Activated T-cell treated with anti-CD3 and anti-CD28 coated beads, Interleukin-2, amount 50 U/mL, for 72 hours (primary cell): Measurements from ENCODE around the gene CAMK1D. TPM values are rescaled to one million over a fixed set of nuclear protein-coding genes. Genes with fewer than 3 reads are reported as not detected.
"Not testable (repeated sequence)": the region's sequence is repeated elsewhere in the genome, so short reads cannot be mapped to it uniquely, and the experiment has no call there.

ENCODE experiments used
- ATAC-seq, 2 donors: fragments of 150-1000 bp; cut with Tn5 transposase; replicated peaks in 1 of 2; 2 replicates each; pipeline ENCODE4 v1.10.0; 2021; ENCODE audit warnings: moderate library complexity in 2 of 2, mild to moderate bottlenecking in 1 of 2
- DNase-seq, 2 donors: peaks; one replicate each; pipeline ENCODE4 v3.0.0; 2021 to 2022; ENCODE audit warnings: mixed read lengths in 1 of 2
- H3K27ac Mint-ChIP-seq: one replicate; pipeline ENCODE4 v1.8.0; 2022; ENCODE audit warnings: mild to moderate bottlenecking, moderate library complexity, mixed read lengths
- H3K27me3 Mint-ChIP-seq: one replicate; pipeline ENCODE4 v1.8.0; 2022; ENCODE audit warnings: low read depth, mixed read lengths
- H3K36me3 Mint-ChIP-seq, 2 donors: one replicate each; pipeline ENCODE4 v1.8.0; 2022; ENCODE audit warnings: mixed read lengths in 2 of 2, mild to moderate bottlenecking in 1 of 2; ENCODE audit not compliant: insufficient read depth in 2 of 2
- H3K4me1 Mint-ChIP-seq: one replicate; pipeline ENCODE4 v1.8.0; 2022; ENCODE audit warnings: low read depth, mixed read lengths
- H3K4me3 Mint-ChIP-seq, 2 donors: one replicate each; pipeline ENCODE4 v1.8.0; 2022; ENCODE audit warnings: mild to moderate bottlenecking in 2 of 2, mixed read lengths in 2 of 2, moderate library complexity in 2 of 2
- H3K9me3 Mint-ChIP-seq, 2 donors: one replicate each; pipeline ENCODE4 v1.8.0; 2022; ENCODE audit warnings: mixed read lengths in 2 of 2
- total RNA-seq, 2 donors: library from RNA; stranded (reverse); gene quantifications; one replicate each; pipeline ENCODE4 v1.2.3, GENCODE V29; 2022

The CAMK1D gene
- 10 to 100 TPM; 19.9 to 25.3 TPM for total RNA-seq

- peaks cover 10 to 12% of the 10 kb centered on the region in 2 donors for H3K36me3 Mint-ChIP-seq
- peak within 1 kb of the TSS; percentile 95 to 97 for H3K4me3 Mint-ChIP-seq
- H3K27ac Mint-ChIP-seq = peak within 1 kb of the TSS; percentile 91
- ATAC-seq (peak; percentile 70 to 71), DNase-seq (peak; percentile 86 to 88)
- peaks cover 48% of the 10 kb centered on the region for H3K4me1 Mint-ChIP-seq
- H3K9me3 Mint-ChIP-seq = no peaks in the 10 kb centered on the region
- H3K27me3 Mint-ChIP-seq = peaks cover 28% of the 10 kb centered on the region
Measured at GRCh38 chr10:12348870-12349628, at the start of gene CAMK1D. Gene CAMK1D (plus strand): TSS chr10:12349547.

- H3K4me3 Mint-ChIP-seq, DNase-seq, H3K27me3 Mint-ChIP-seq, ATAC-seq, H3K4me1 Mint-ChIP-seq, H3K36me3 Mint-ChIP-seq, H3K27ac Mint-ChIP-seq, H3K9me3 Mint-ChIP-seq: not testable (repeated sequence)
Measured at GRCh38 chr10:12301036-12301435, 48.3 kb upstream of the CAMK1D start.

- DNase-seq (no peak), ATAC-seq (peak in 1 of 2 donors; percentile 18)
Measured at GRCh38 chr10:12308057-12308456, 41.3 kb upstream of the CAMK1D start.

GRCh38 chr10:12308736-12309375 is 40.5 kb upstream of the CAMK1D start:
- H3K27ac Mint-ChIP-seq = no peak overlapping the region
- DNase-seq (no peak), ATAC-seq (no peak)
- no peaks in the 10 kb centered on the region for H3K9me3 Mint-ChIP-seq
- H3K36me3 Mint-ChIP-seq = peaks cover 0 to 2% of the 10 kb centered on the region in 2 donors
- no peaks in the 10 kb centered on the region for H3K27me3 Mint-ChIP-seq
- H3K4me3 Mint-ChIP-seq = no peak overlapping the region
- peaks cover 22% of the 10 kb centered on the region for H3K4me1 Mint-ChIP-seq

More at GRCh38 chr10:12308057-12308456, 41.3 kb upstream of the CAMK1D start:
- Mint-ChIP-seq H3K27me3 (no peaks in the 10 kb centered on the region), H3K36me3 (peaks cover 0 to 2% of the 10 kb centered on the region in 2 donors), H3K4me3 (no peak overlapping the region), H3K27ac (no peak overlapping the region), H3K9me3 (no peaks in the 10 kb centered on the region), H3K4me1 (peaks cover 22% of the 10 kb centered on the region)

- DNase-seq, H3K9me3 Mint-ChIP-seq, ATAC-seq, H3K27ac Mint-ChIP-seq, H3K27me3 Mint-ChIP-seq, H3K4me3 Mint-ChIP-seq, H3K36me3 Mint-ChIP-seq: not testable (repeated sequence)
- peaks cover 22% of the 10 kb centered on the region for H3K4me1 Mint-ChIP-seq
Measured at GRCh38 chr10:12309783-12310182, 39.6 kb upstream of the CAMK1D start.

DNA sequence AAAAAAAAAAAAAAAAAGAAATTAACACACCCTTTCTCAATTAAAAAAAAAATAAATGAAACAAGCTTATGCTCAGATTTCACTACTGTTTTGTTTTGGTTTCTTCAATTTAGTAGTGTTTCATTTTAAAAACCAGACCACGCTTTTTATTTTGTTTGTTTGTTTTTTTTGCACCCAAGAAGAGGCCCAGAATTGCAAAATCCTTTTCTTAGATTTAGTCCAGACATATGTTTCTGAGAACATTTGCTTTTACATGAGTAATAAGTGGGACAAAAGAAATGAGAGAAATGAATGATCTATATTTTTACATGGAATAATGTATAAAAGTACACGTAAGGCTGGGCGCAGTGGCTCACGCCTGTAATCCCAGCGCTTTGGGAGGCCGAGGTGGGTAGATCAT is 34.5 kb upstream of the CAMK1D start:
- Mint-ChIP-seq H3K27me3 (no peaks in the 10 kb centered on the region), H3K27ac (no peak overlapping the region), H3K36me3 (peaks cover 0 to under 1% of the 10 kb centered on the region in 2 donors), H3K4me3 (no peak overlapping the region), H3K4me1 (no peaks in the 10 kb centered on the region), H3K9me3 (no peaks in the 10 kb centered on the region)
- ATAC-seq = no peak
- DNase-seq = no peak

GRCh38 chr10:12319076-12319475 is 30.3 kb upstream of the CAMK1D start:
- H3K4me1 Mint-ChIP-seq = peaks cover 8% of the 10 kb centered on the region
- no peaks in the 10 kb centered on the region for H3K36me3 Mint-ChIP-seq
- ATAC-seq (no peak), DNase-seq (no peak)
- H3K27me3 Mint-ChIP-seq = no peaks in the 10 kb centered on the region
- no peak overlapping the region for H3K27ac Mint-ChIP-seq
- no peaks in the 10 kb centered on the region for H3K9me3 Mint-ChIP-seq
- H3K4me3 Mint-ChIP-seq = no peak overlapping the region

- Mint-ChIP-seq H3K4me3 (no peak overlapping the region), H3K27me3 (no peaks in the 10 kb centered on the region), H3K9me3 (no peaks in the 10 kb centered on the region), H3K4me1 (peaks cover 8% of the 10 kb centered on the region), H3K36me3 (no peaks in the 10 kb centered on the region), H3K27ac (no peak overlapping the region)
- DNase-seq (no peak), ATAC-seq (no peak)
Measured at GRCh38 chr10:12320892-12321291, 28.5 kb upstream of the CAMK1D start.

GRCh38 chr10:12321641-12322040 is 27.7 kb upstream of the CAMK1D start:
- Mint-ChIP-seq H3K36me3 (no peaks in the 10 kb centered on the region), H3K27me3 (no peaks in the 10 kb centered on the region), H3K4me1 (peaks cover 16% of the 10 kb centered on the region), H3K4me3 (no peak overlapping the region), H3K9me3 (no peaks in the 10 kb centered on the region), H3K27ac (no peak overlapping the region)
- ATAC-seq = no peak
- DNase-seq = no peak

GRCh38 chr10:12322583-12323131 is 26.7 kb upstream of the CAMK1D start:
- Mint-ChIP-seq H3K36me3 (no peaks in the 10 kb centered on the region), H3K4me3 (no peak overlapping the region), H3K27me3 (no peaks in the 10 kb centered on the region), H3K9me3 (no peaks in the 10 kb centered on the region), H3K4me1 (peaks cover 21% of the 10 kb centered on the region), H3K27ac (no peak overlapping the region)
- DNase-seq (no peak), ATAC-seq (no peak)

- no peak overlapping the region for H3K27ac Mint-ChIP-seq
- peaks cover 21% of the 10 kb centered on the region for H3K4me1 Mint-ChIP-seq
- no peak overlapping the region for H3K4me3 Mint-ChIP-seq
- ATAC-seq = no peak
- DNase-seq = no peak
- H3K36me3 Mint-ChIP-seq = no peaks in the 10 kb centered on the region
- no peaks in the 10 kb centered on the region for H3K27me3 Mint-ChIP-seq
- no peaks in the 10 kb centered on the region for H3K9me3 Mint-ChIP-seq
Measured at GRCh38 chr10:12324530-12324929, 24.8 kb upstream of the CAMK1D start.

- no peaks in the 10 kb centered on the region for H3K36me3 Mint-ChIP-seq
- DNase-seq = no peak
- H3K4me1 Mint-ChIP-seq = peaks cover 21% of the 10 kb centered on the region
- no peak for ATAC-seq
- no peaks in the 10 kb centered on the region for H3K9me3 Mint-ChIP-seq
- no peaks in the 10 kb centered on the region for H3K27me3 Mint-ChIP-seq
- H3K4me3 Mint-ChIP-seq = no peak overlapping the region
- no peak overlapping the region for H3K27ac Mint-ChIP-seq
Measured at GRCh38 chr10:12327074-12327473, 22.3 kb upstream of the CAMK1D start.

DNA sequence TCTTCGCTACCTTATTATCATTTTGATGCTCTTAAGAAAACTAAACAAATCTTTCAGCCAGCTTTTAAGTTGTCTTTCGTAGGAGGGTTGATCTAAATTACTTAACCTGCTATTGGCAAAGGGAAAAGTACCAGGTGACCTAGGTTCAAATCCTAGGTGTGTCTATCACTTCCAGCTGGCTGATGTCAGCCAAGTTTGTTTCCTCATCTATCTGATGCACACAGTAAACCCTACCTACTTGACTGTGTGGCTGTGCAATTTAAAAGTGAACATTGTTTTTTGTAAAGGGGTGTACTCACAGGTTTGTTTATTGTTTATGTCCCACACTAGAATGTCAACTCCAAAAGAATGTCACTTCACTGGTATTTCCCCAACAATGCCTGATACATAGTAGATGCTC is 21.9 kb upstream of the CAMK1D start:
- H3K4me3 Mint-ChIP-seq = no peak overlapping the region
- ATAC-seq = no peak
- H3K36me3 Mint-ChIP-seq = no peaks in the 10 kb centered on the region
- H3K4me1 Mint-ChIP-seq = peaks cover 23% of the 10 kb centered on the region
- no peak for DNase-seq
- H3K27ac Mint-ChIP-seq = no peak overlapping the region
- no peaks in the 10 kb centered on the region for H3K27me3 Mint-ChIP-seq
- no peaks in the 10 kb centered on the region for H3K9me3 Mint-ChIP-seq
